NCI-H1694 (cell line): ENCODE data around the gene FAM171A2.
"Not testable (repeated sequence)": the region's sequence is repeated elsewhere in the genome, so short reads cannot be mapped to it uniquely, and the experiment has no call there.

Source experiments
- DNase-seq: peaks from one replicate; lab custom pipeline; 2025; lab: John Stamatoyannopoulos, UW

Gene FAM171A2

GRCh38 chr17:44360826-44361225 is 2.8 kb downstream of the FAM171A2 start:
- no peak for DNase-seq

GRCh38 chr17:44360144-44360533 is 3.5 kb downstream of the FAM171A2 start:
- no peak for DNase-seq

- DNase-seq: no peak
These were observed 4.1 kb downstream of the FAM171A2 start for GRCh38 chr17:44359458-44360143.

- DNase-seq: no peak
These were observed 4.6 kb downstream of the FAM171A2 start for GRCh38 chr17:44359006-44359405.

GRCh38 chr17:44358066-44358465 is 5.6 kb downstream of the FAM171A2 start:
- no peak for DNase-seq

- DNase-seq: no peak
These were observed 7.4 kb downstream of the FAM171A2 start for GRCh38 chr17:44356241-44356640.

GRCh38 chr17:44355642-44356099 is 8.0 kb downstream of the FAM171A2 start:
- DNase-seq: no peak

GRCh38 chr17:44354582-44355561 is 8.8 kb downstream of the FAM171A2 start:
- DNase-seq: no peak

GRCh38 chr17:44353672-44354331 is 9.9 kb downstream of the FAM171A2 start:
- no peak for DNase-seq

GRCh38 chr17:44352828-44353671 is 10.6 kb downstream of the FAM171A2 start:
- no peak for DNase-seq

- DNase-seq: no peak
These were observed 11.5 kb downstream of the FAM171A2 start for GRCh38 chr17:44351961-44352827.

GRCh38 chr17:44351464-44351863 is 12.2 kb downstream of the FAM171A2 start:
- DNase-seq: no peak

- DNase-seq: peak; percentile 76
These were observed 12.9 kb downstream of the FAM171A2 start for GRCh38 chr17:44350733-44351226.

GRCh38 chr17:44349553-44350070 is 14.0 kb downstream of the FAM171A2 start:
- DNase-seq: no peak

GRCh38 chr17:44348988-44349364 is 14.7 kb downstream of the FAM171A2 start:
- no peak for DNase-seq

- no peak for DNase-seq
These were observed 15.2 kb downstream of the FAM171A2 start for GRCh38 chr17:44348234-44348987.

GRCh38 chr17:44347206-44348055 is 16.2 kb downstream of the FAM171A2 start:
- not testable (repeated sequence) for DNase-seq

- DNase-seq: no peak
These were observed 17.4 kb downstream of the FAM171A2 start for GRCh38 chr17:44346064-44346844.
